CD4-positive, CD25-positive, alpha-beta regulatory T cell (primary cell): Measurements from ENCODE around the gene PRLR. TPM values are rescaled to one million over a fixed set of nuclear protein-coding genes. Genes with fewer than 3 reads are reported as not detected.

Experiments used
- ATAC-seq, 2 donors: fragments of 150-1000 bp; cut with Tn5 transposase; one replicate each; pipeline ENCODE4 v1.10.0; 2021; ENCODE audit warnings: low read depth in 2 of 2, moderate number of reproducible peaks in 2 of 2, moderate library complexity in 1 of 2
- DNase-seq, 3 donors: peaks; one replicate each; pipeline versions ENCODE4 v3.0.0 to v3.0.0-alpha.2; 2012 to 2022; ENCODE audit warnings: mixed read lengths in 1 of 3
- H3K27ac ChIP-seq: one replicate; pipeline ENCODE4 v1.7.0; 2013; ENCODE audit warnings: mild to moderate bottlenecking, low read length; ENCODE audit not compliant: insufficient read depth, poor library complexity, severe bottlenecking
- H3K27me3 ChIP-seq: one replicate; pipeline ENCODE4 v1.7.0; 2013; ENCODE audit warnings: low read length; ENCODE audit not compliant: control insufficient read depth, insufficient read depth
- H3K36me3 ChIP-seq: one replicate; pipeline ENCODE4 v1.7.0; 2013; ENCODE audit warnings: mild to moderate bottlenecking, low read length, moderate library complexity; ENCODE audit not compliant: control insufficient read depth, insufficient read depth
- H3K4me1 ChIP-seq: 2 replicates; pipeline ENCODE4 v1.7.0; 2013; ENCODE audit warnings: mild to moderate bottlenecking, low read length; ENCODE audit not compliant: insufficient read depth, control insufficient read depth, poor library complexity, severe bottlenecking
- H3K4me3 ChIP-seq: one replicate; pipeline ENCODE4 v1.7.0; 2013; ENCODE audit warnings: low read depth, mild to moderate bottlenecking, low read length, moderate library complexity
- H3K9me3 ChIP-seq, 2 experiments: 1 replicate in 1 of 2; 2 replicates in 1 of 2; pipeline ENCODE4 v1.7.0; 2013; ENCODE audit warnings: low read length in 2 of 2, mild to moderate bottlenecking in 1 of 2, moderate library complexity in 1 of 2; ENCODE audit not compliant: control insufficient read depth in 2 of 2
- H3K27ac Mint-ChIP-seq, 3 donors: one replicate each; pipeline ENCODE4 v1.8.0; 2020 to 2022; ENCODE audit warnings: mild to moderate bottlenecking in 3 of 3, mixed read lengths in 3 of 3, moderate library complexity in 2 of 3
- H3K27me3 Mint-ChIP-seq: one replicate; pipeline ENCODE4 v1.8.0; 2022; ENCODE audit warnings: mild to moderate bottlenecking, mixed read lengths
- H3K36me3 Mint-ChIP-seq: one replicate; pipeline ENCODE4 v1.8.0; 2020; ENCODE audit warnings: mixed read lengths
- H3K4me1 Mint-ChIP-seq, 4 donors: one replicate each; pipeline ENCODE4 v1.8.0; 2020 to 2022; ENCODE audit warnings: mixed read lengths in 4 of 4, mild to moderate bottlenecking in 1 of 4
- H3K4me3 Mint-ChIP-seq, 4 donors: one replicate each; pipeline ENCODE4 v1.8.0; 2020 to 2022; ENCODE audit warnings: mild to moderate bottlenecking in 4 of 4, mixed read lengths in 4 of 4, moderate library complexity in 3 of 4
- H3K9me3 Mint-ChIP-seq, 7 donors: one replicate each; pipeline ENCODE4 v1.8.0; 2020 to 2022; ENCODE audit warnings: mixed read lengths in 7 of 7, mild to moderate bottlenecking in 3 of 7, moderate library complexity in 2 of 7
- polyA plus RNA-seq, 4 donors: library from polyadenylated mRNA; unstranded; fragments of 300-500 nt; fragmentation: Illumina TruSeq; gene quantifications; one replicate each; pipeline ENCODE4 v1.2.3, GENCODE V29; 2021
- total RNA-seq: library from RNA; stranded (reverse); gene quantifications from one replicate; pipeline ENCODE4 v1.2.3, GENCODE V29; 2022

PRLR gene
- total and polyA plus RNA-seq, 5 donors from 2014 or later, result not detected

DNA sequence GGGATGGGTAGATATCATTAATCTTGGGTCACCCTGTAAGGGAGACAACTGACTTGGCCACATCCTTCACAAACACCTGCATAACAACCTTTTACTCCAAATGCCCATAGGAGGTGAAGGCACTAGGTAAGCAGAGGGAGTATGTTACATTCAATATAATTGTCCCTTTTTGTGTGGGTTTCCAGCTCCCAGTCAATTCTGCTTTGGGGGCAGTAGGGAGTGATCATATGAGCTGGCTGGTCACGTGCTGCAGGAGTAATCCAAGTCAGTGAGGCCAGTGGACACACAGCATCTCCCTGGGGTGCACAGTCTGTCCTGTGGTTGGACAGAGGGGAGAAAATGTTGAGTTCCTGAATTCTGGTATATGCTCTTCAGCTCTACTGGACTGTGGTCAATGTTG is 181.4 kb downstream of the PRLR start:
- H3K36me3 ChIP-seq, result no peaks in the 10 kb centered on the region
- Mint-ChIP-seq H3K27me3 (peaks cover 11% of the 10 kb centered on the region), H3K27ac (no peak overlapping the region), H3K36me3 (no peaks in the 10 kb centered on the region), H3K4me1 (no peaks in the 10 kb centered on the region), H3K4me3 (no peak overlapping the region), H3K9me3 (peaks cover 0 to 2% (median 0%) of the 10 kb centered on the region in 7 donors)
- DNase-seq (no peak), ATAC-seq (no peak)
- no peak overlapping the region for H3K27ac ChIP-seq
- no peaks in the 10 kb centered on the region for H3K4me1 ChIP-seq
- no peaks in the 10 kb centered on the region for H3K27me3 ChIP-seq
- H3K9me3 ChIP-seq, result no peaks in the 10 kb centered on the region
- H3K4me3 ChIP-seq, result no peak overlapping the region

DNA sequence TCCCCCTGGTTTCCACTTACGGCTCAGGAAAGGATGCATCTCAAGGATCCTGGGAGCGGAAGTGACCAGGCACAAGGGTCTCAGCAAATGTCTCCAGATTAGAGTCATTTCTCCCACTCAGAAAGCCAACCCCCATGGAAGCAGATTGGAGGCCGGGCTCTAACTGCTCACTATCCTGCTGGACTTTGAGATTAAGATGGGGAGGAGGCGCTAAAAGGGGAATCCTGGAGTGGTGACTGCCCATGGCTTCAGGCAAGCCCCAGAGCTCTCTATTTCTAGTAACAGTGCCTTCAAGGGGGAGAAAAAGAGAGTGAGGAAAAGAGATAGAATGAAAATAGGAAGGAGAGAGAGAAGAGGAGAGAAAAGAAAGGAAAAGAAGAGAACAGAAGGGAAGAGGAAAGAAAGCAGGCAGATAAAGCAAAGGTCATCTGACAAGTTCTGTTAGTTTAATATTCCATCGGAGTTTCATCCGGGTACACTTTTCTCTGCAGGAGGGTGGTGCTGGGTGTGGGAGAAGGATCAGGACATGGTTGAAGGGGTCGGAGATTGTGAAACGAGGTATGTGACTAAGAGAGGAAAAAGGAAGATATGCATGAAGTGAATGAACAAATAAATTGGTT is 182.4 kb downstream of the PRLR start, which contains the start of gene AGXT2:
Gene AGXT2, minus strand, starts transcription at position 165 of the 620 bp plus-strand sequence. Its CDS starts 57 bp downstream, at position 108.
- no peaks in the 10 kb centered on the region for H3K9me3 ChIP-seq
- no peaks in the 10 kb centered on the region for H3K4me1 Mint-ChIP-seq
- no peaks in the 10 kb centered on the region for H3K27me3 ChIP-seq
- H3K4me1 ChIP-seq, result no peaks in the 10 kb centered on the region
- no peak within 1 kb of the TSS for H3K27ac Mint-ChIP-seq
- no peak for ATAC-seq
- peaks cover 11% of the 10 kb centered on the region for H3K27me3 Mint-ChIP-seq
- no peak for DNase-seq
- peaks cover 0 to 2% (median 0%) of the 10 kb centered on the region in 7 donors for H3K9me3 Mint-ChIP-seq
- no peaks in the 10 kb centered on the region for H3K36me3 ChIP-seq
- H3K4me3 Mint-ChIP-seq, result no peak within 1 kb of the TSS
- H3K27ac ChIP-seq, result no peak within 1 kb of the TSS
- H3K4me3 ChIP-seq, result no peak within 1 kb of the TSS
- no peaks in the 10 kb centered on the region for H3K36me3 Mint-ChIP-seq

DNA sequence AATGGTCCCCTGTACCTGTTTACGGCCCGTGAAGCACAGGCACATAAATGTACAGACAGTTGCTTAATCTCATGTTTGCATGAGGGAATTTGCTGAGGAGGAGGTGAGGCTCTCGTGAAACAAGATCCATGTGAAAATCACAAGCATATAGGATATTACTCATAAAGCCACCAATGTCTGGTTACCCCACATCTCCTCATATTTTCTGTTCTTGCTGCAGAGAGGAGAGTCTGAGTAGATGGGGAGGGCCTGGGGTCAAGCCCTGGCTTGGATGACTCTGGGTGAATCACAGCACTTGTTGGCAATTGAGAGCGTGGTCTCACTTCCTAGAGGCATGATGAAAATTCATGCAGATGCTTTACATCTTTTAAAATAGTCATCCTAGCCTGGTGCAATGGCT is 183.5 kb downstream of the PRLR start:
- peaks cover 10% of the 10 kb centered on the region for H3K27me3 Mint-ChIP-seq
- Histone ChIP-seq H3K36me3 (no peaks in the 10 kb centered on the region), H3K27me3 (no peaks in the 10 kb centered on the region), H3K4me3 (no peak overlapping the region), H3K27ac (no peak overlapping the region), H3K9me3 (no peaks in the 10 kb centered on the region), H3K4me1 (no peaks in the 10 kb centered on the region)
- no peaks in the 10 kb centered on the region for H3K36me3 Mint-ChIP-seq
- DNase-seq (no peak), ATAC-seq (no peak)
- peaks cover 0 to 4% (median 0%) of the 10 kb centered on the region in 7 donors for H3K9me3 Mint-ChIP-seq
- H3K27ac Mint-ChIP-seq, result no peak overlapping the region
- H3K4me1 Mint-ChIP-seq, result no peaks in the 10 kb centered on the region
- H3K4me3 Mint-ChIP-seq, result no peak overlapping the region

DNA sequence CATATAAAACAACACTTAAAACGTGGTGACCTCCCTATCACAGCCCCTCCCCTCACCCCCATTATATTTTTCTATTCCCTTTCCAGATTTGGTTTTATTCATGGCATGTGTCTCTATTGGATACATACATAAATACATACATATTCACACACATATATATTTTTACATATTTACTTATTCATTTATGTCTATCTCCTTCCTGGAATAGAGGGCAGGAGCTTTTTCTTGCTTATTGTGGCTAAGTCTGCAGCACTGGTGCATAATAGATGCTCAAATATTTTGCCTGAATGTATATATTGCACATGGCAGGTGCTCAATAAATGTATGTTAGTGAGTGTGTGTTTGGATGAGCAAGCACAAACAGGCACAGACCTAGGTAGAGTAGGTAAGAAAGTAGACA is 185.0 kb downstream of the PRLR start:
- Mint-ChIP-seq H3K27me3 (no peaks in the 10 kb centered on the region), H3K9me3 (peaks cover 0 to 4% (median 0%) of the 10 kb centered on the region in 7 donors), H3K36me3 (no peaks in the 10 kb centered on the region), H3K27ac (no peak overlapping the region), H3K4me1 (no peaks in the 10 kb centered on the region), H3K4me3 (no peak overlapping the region)
- H3K4me1 ChIP-seq, result no peaks in the 10 kb centered on the region
- no peak overlapping the region for H3K27ac ChIP-seq
- H3K27me3 ChIP-seq, result no peaks in the 10 kb centered on the region
- DNase-seq (no peak), ATAC-seq (no peak)
- no peaks in the 10 kb centered on the region for H3K9me3 ChIP-seq
- H3K36me3 ChIP-seq, result no peaks in the 10 kb centered on the region
- H3K4me3 ChIP-seq, result no peak overlapping the region

DNA sequence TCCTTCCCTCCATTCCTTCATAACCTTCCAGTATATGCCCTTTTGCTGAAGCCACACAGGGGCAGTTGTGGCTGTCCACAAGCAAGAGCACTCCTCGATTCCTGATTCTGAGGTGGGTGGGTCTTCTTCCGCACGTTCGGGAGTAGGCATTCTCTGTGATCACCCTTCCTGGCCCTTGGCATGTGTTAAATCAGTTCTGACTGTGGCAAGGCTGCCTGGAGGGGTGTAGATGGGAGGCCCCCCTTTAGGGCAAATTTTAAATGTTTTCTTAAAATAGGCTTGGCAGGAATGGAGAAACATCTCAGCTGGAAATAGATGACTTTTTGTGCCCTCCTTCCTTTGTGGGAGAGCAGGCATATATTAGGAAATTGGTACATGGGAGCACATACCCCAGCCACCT is 185.6 kb downstream of the PRLR start:
- Mint-ChIP-seq H3K36me3 (no peaks in the 10 kb centered on the region), H3K27me3 (peaks cover 4% of the 10 kb centered on the region), H3K4me3 (no peak overlapping the region), H3K4me1 (no peaks in the 10 kb centered on the region), H3K9me3 (peaks cover 0 to 4% (median 0%) of the 10 kb centered on the region in 7 donors), H3K27ac (no peak overlapping the region)
- Histone ChIP-seq H3K36me3 (no peaks in the 10 kb centered on the region), H3K27me3 (no peaks in the 10 kb centered on the region), H3K27ac (no peak overlapping the region), H3K9me3 (no peaks in the 10 kb centered on the region), H3K4me3 (no peak overlapping the region), H3K4me1 (no peaks in the 10 kb centered on the region)
- ATAC-seq, result no peak
- no peak for DNase-seq

DNA sequence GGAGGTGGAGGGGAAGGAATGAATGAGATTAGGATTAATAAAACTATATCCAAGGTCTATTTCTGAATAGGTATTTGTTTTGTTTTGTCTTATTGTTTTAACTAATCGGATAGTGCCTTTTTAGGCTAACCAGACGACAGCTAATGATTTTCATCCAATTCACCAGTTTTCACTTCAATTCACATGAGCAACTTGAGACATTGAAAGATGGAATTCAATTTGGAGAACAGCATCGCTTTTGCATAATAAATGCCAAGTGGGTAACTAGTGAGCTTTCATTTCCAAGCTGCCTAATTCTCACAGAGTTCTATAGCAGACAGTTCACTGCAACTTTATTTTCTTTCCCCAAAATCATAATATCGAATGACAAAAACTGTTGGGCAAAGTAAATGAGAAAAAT is 187.5 kb downstream of the PRLR start:
- no peaks in the 10 kb centered on the region for H3K4me1 Mint-ChIP-seq
- no peak overlapping the region for H3K4me3 ChIP-seq
- no peaks in the 10 kb centered on the region for H3K9me3 ChIP-seq
- no peak for DNase-seq
- H3K4me1 ChIP-seq, result no peaks in the 10 kb centered on the region
- no peak overlapping the region for H3K27ac ChIP-seq
- peaks cover 0 to 4% (median 0%) of the 10 kb centered on the region in 7 donors for H3K9me3 Mint-ChIP-seq
- H3K27me3 Mint-ChIP-seq, result peaks cover 4% of the 10 kb centered on the region
- H3K36me3 Mint-ChIP-seq, result no peaks in the 10 kb centered on the region
- no peak for ATAC-seq
- no peaks in the 10 kb centered on the region for H3K36me3 ChIP-seq
- no peak overlapping the region for H3K4me3 Mint-ChIP-seq
- H3K27ac Mint-ChIP-seq, result no peak overlapping the region
- H3K27me3 ChIP-seq, result no peaks in the 10 kb centered on the region

DNA sequence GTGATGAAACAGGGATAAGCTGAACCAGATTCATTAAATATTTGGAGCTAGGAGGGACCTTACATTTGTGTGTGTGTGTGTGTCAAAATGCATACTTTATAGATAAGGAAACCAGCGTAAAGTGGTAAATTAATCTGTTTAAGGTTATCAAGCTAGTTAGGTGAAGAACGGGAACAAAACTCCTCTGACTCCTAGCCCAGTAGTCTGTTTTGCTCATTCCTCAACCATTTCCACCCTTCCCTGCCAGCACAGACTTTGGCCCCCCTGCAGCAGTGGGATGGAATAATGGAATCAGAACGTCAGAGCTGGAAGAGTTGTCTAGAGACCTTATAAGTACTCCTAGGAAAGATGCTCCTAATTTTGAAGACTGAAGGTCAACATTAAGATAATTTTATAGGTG is 189.0 kb downstream of the PRLR start:
- Mint-ChIP-seq H3K27ac (no peak overlapping the region), H3K36me3 (no peaks in the 10 kb centered on the region), H3K4me1 (no peaks in the 10 kb centered on the region), H3K4me3 (no peak overlapping the region), H3K27me3 (peaks cover 4% of the 10 kb centered on the region), H3K9me3 (peaks cover 0 to 4% (median 0%) of the 10 kb centered on the region in 7 donors)
- Histone ChIP-seq H3K9me3 (no peaks in the 10 kb centered on the region), H3K4me3 (no peak overlapping the region), H3K36me3 (no peaks in the 10 kb centered on the region), H3K27me3 (no peaks in the 10 kb centered on the region), H3K4me1 (no peaks in the 10 kb centered on the region), H3K27ac (no peak overlapping the region)
- DNase-seq, result no peak
- ATAC-seq, result no peak

DNA sequence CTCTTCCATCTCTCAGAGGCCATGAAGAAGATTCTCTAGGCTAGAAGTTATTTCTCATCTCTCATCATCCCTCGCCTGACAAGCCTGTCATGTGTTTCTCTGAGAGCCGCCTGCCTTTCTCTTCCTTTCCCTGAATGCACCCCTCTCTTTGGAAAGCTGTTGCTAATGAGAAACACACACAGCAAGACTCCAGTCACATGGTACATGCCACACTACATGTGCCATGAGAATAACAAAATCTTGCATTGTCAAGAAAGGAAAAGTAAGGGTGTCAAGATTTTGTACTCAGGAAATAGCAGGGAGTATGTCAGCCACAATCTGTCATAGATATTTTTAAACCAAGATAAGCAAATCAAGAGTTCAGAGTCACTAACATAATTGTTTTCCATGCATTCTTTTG is 191.4 kb downstream of the PRLR start:
- no peak overlapping the region for H3K27ac ChIP-seq
- Mint-ChIP-seq H3K4me1 (no peaks in the 10 kb centered on the region), H3K4me3 (no peak overlapping the region), H3K27ac (no peak overlapping the region), H3K27me3 (peaks cover 4% of the 10 kb centered on the region), H3K36me3 (no peaks in the 10 kb centered on the region), H3K9me3 (peaks cover 0 to 3% (median 0%) of the 10 kb centered on the region in 7 donors)
- H3K9me3 ChIP-seq, result no peaks in the 10 kb centered on the region
- no peak overlapping the region for H3K4me3 ChIP-seq
- DNase-seq (no peak), ATAC-seq (no peak)
- no peaks in the 10 kb centered on the region for H3K27me3 ChIP-seq
- no peaks in the 10 kb centered on the region for H3K4me1 ChIP-seq
- no peaks in the 10 kb centered on the region for H3K36me3 ChIP-seq
